Fibroblast of lung (primary cell): Measurements from ENCODE around the gene HDAC4. TPM values are rescaled to one million over a fixed set of nuclear protein-coding genes. Genes with fewer than 3 reads are reported as not detected.

Experiments used
- DNase-seq, 2 donors: peaks; one replicate each; pipeline versions ENCODE4 v3.0.0 to v3.0.0-alpha.2; 2010; ENCODE audit warnings: low read depth in 2 of 2
- H2AFZ ChIP-seq: 2 replicates; pipeline ENCODE4 v1.5.1; 2012; ENCODE audit warnings: low read length, control low read depth, inconsistent platforms
- H3K27ac ChIP-seq: 2 replicates; pipeline ENCODE4 v1.5.1; 2011; ENCODE audit warnings: low read length, control low read depth; ENCODE audit not compliant: insufficient read depth
- H3K27me3 ChIP-seq: 2 replicates; pipeline ENCODE4 v1.5.1; 2011; ENCODE audit warnings: mild to moderate bottlenecking, low read length; ENCODE audit not compliant: control insufficient read depth, insufficient read depth
- H3K36me3 ChIP-seq: 2 replicates; pipeline ENCODE4 v1.5.1; 2011; ENCODE audit warnings: low read length; ENCODE audit not compliant: control insufficient read depth, insufficient read depth
- H3K4me1 ChIP-seq: 2 replicates; pipeline ENCODE4 v1.5.1; 2011; ENCODE audit warnings: low read length; ENCODE audit not compliant: control insufficient read depth, insufficient read depth; ENCODE audit errors: extremely low read depth
- H3K4me2 ChIP-seq: 2 replicates; pipeline ENCODE4 v1.5.1; 2011; ENCODE audit warnings: low read length, control low read depth; ENCODE audit not compliant: insufficient read depth; ENCODE audit errors: extremely low read depth
- H3K4me3 ChIP-seq, 4 experiments: fragments of 200-600 bp in 1 of 4; sonication (generic) in 1 of 4; replicated peaks in 1 of 4; 2 replicates each; pipeline ENCODE4 v1.5.1; 2011 to 2016; ENCODE audit warnings: low read length in 4 of 4, low read depth in 3 of 4, mild to moderate bottlenecking in 3 of 4, control low read depth in 2 of 4, inconsistent platforms in 1 of 4, mixed read lengths in 1 of 4; ENCODE audit not compliant: insufficient read depth in 1 of 4; ENCODE audit errors: control extremely low read depth in 1 of 4
- H3K79me2 ChIP-seq: 2 replicates; pipeline ENCODE4 v1.5.1; 2012; ENCODE audit warnings: mild to moderate bottlenecking, low read length, inconsistent platforms; ENCODE audit not compliant: control insufficient read depth, insufficient read depth
- H3K9ac ChIP-seq: 2 replicates; pipeline ENCODE4 v1.5.1; 2011; ENCODE audit warnings: mild to moderate bottlenecking, low read length, control low read depth; ENCODE audit not compliant: insufficient read depth
- H3K9me3 ChIP-seq: 2 replicates; pipeline ENCODE4 v1.5.1; 2012; ENCODE audit warnings: low read depth, low read length; ENCODE audit not compliant: control insufficient read depth, insufficient read depth
- H4K20me1 ChIP-seq: 2 replicates; pipeline ENCODE4 v1.5.1; 2011; ENCODE audit warnings: low read length; ENCODE audit not compliant: control insufficient read depth, insufficient read depth; ENCODE audit errors: extremely low read depth
- EZH2 ChIP-seq: IDR thresholded peaks from 2 replicates; pipeline ENCODE4 v1.5.1; 2012; ENCODE audit warnings: low read length, control low read depth, mild to moderate bottlenecking; ENCODE audit errors: missing control alignments
- polyA plus RNA-seq, 2 donors: library from polyadenylated mRNA; depleted of rRNA in 1 of 2; stranded (reverse) in 1 of 2; unstranded in 1 of 2; fragments of >200 nt; gene quantifications; 2 replicates each; pipeline ENCODE4 v1.2.1, GENCODE V29; 2011 to 2012; ENCODE audit warnings: missing spikeins in 1 of 2
- total RNA-seq: library from RNA; depleted of rRNA; stranded (reverse); fragments of >200 nt; gene quantifications from 2 replicates; pipeline ENCODE4 v1.2.1, GENCODE V29; 2014
- TF ChIP-seq, protein P1 (sequence below), 2 donors: IDR thresholded peaks in 1 of 2; conservative IDR thresholded peaks in 1 of 2; 1 replicate in 1 of 2; 2 replicates in 1 of 2; pipeline ENCODE4 v1.5.1; 2011 to 2012; ENCODE audit warnings: low read length in 2 of 2, control low read depth in 1 of 2, inconsistent platforms in 1 of 2, low read depth in 1 of 2, mild to moderate bottlenecking in 1 of 2

The HDAC4 gene
- total and polyA plus RNA-seq, 2 donors (not counting 1 experiment from before 2014, with no cell fraction given) = 7.4 to 19.8 TPM

DNA sequence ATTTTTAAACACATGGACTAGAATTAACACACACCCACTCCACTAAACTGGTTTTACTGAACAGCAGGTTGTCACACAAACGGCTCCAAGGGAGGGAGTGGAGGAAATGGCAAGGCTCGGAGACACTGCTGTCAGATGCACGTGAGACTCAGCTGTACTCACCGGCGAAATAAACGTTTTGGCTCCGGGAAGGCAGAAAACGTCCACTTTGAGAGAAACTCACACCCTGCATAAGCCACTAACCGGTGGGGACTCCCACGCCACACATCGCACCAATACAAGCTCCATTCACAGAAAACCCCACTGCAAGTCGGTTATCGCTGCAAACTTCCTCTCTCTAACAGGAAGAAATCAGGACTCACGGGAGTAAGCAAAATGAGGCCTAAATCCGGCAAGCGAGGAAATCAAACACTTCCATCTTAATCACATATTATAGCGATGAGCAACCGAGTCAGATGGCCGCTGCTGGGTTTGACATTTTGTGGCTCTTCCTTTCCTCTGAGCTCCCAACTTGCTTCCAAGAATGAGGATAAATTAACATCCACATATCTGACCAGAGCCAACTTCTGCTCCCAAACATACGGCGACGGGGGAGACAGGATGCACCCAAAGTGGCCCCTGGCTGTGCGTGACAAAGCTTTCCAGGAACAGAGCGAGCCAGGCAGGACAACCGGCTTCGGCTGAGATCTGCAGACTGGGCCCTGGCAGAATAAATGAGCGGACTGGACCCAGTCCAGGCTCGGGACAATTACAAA lies 63.5 kb downstream of the HDAC4 start:
- Histone ChIP-seq H3K36me3 (no peaks in the 10 kb centered on the region), H3K79me2 (peaks cover 4% of the 10 kb centered on the region), H3K4me1 (peaks cover 6% of the 10 kb centered on the region), H3K27me3 (no peaks in the 10 kb centered on the region), H2AFZ (peak overlapping the region; percentile 27), H4K20me1 (no peaks in the 10 kb centered on the region), H3K9me3 (no peaks in the 10 kb centered on the region), H3K27ac (peak overlapping the region; percentile 46), H3K9ac (peak overlapping the region; percentile 26), H3K4me2 (peak overlapping the region; percentile 75), H3K4me3 (peak overlapping the region in 1 of 4 experiments; percentile 22)
- peak in 1 of 2 donors; percentile 44 for DNase-seq
- TF ChIP-seq, protein P1, sequence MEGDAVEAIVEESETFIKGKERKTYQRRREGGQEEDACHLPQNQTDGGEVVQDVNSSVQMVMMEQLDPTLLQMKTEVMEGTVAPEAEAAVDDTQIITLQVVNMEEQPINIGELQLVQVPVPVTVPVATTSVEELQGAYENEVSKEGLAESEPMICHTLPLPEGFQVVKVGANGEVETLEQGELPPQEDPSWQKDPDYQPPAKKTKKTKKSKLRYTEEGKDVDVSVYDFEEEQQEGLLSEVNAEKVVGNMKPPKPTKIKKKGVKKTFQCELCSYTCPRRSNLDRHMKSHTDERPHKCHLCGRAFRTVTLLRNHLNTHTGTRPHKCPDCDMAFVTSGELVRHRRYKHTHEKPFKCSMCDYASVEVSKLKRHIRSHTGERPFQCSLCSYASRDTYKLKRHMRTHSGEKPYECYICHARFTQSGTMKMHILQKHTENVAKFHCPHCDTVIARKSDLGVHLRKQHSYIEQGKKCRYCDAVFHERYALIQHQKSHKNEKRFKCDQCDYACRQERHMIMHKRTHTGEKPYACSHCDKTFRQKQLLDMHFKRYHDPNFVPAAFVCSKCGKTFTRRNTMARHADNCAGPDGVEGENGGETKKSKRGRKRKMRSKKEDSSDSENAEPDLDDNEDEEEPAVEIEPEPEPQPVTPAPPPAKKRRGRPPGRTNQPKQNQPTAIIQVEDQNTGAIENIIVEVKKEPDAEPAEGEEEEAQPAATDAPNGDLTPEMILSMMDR (conservative IDR thresholded peaks at IDR 0.05 in 1 of 2, IDR thresholded peaks at IDR 0.05 in 1 of 2; ENCODE audit: low read depth in 1 of 2, low read length in 2 of 2) = no peak
- no peak for TF ChIP-seq EZH2

DNA sequence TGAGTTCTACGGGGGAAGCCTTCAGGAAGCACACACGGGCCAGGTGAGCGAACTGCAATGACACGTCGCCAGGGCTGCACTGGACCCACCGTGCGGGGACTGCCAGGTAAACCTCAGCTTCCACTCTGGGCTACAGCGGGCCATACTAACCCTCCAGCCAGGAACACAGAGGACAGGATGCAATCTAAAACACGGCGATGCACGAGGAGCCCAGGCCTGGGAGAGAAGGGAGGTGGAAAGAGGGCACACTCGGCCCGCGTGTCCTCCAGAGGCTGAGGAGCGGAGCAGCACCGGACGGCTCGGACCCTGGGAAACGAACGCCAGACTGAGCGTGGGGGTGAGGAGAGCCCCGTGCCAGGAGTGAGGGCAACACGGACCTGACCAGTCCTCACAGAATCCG lies 69.3 kb downstream of the HDAC4 start:
- no peaks in the 10 kb centered on the region for H3K36me3 ChIP-seq

DNA sequence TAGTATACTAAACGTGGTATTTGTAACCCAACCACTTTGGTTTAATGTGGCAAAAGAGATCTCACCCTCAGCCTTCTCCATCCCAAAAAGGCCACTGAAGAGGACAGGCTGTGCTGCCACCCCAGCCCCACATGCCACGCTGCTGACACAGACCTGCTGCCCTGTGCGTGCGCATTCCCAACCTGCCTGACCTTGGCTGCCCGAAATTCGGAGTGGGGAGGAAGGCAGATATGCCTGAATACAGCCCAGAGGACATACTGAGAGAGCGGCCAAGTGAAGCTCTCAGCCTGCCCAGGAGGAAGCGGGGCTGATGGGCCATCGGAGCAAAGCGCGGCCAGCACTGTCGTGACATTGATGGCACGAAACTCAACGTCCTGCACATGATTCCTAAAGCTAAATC lies 70.0 kb downstream of the HDAC4 start:
- no peaks in the 10 kb centered on the region for H3K79me2 ChIP-seq
- no peaks in the 10 kb centered on the region for H3K36me3 ChIP-seq
- no peak overlapping the region for H2AFZ ChIP-seq
- H3K4me3 ChIP-seq = no peak overlapping the region
- H3K4me1 ChIP-seq = peaks cover 10% of the 10 kb centered on the region
- no peak overlapping the region for H3K9ac ChIP-seq
- H3K27ac ChIP-seq = no peak overlapping the region
- H3K9me3 ChIP-seq = no peaks in the 10 kb centered on the region
- H4K20me1 ChIP-seq = no peaks in the 10 kb centered on the region
- no peak for DNase-seq
- H3K27me3 ChIP-seq = no peaks in the 10 kb centered on the region
- TF ChIP-seq, protein P1 (conservative IDR thresholded peaks at IDR 0.05 in 1 of 2, IDR thresholded peaks at IDR 0.05 in 1 of 2; ENCODE audit: low read depth in 1 of 2, low read length in 2 of 2) = no peak
- no peak for TF ChIP-seq EZH2
- H3K4me2 ChIP-seq = no peak overlapping the region

More for the DNA sequence above, 69.3 kb downstream of the HDAC4 start:
- DNase-seq = no peak
- H3K79me2 ChIP-seq = no peaks in the 10 kb centered on the region
- H3K27me3 ChIP-seq = no peaks in the 10 kb centered on the region
- no peak overlapping the region for H3K4me2 ChIP-seq
- no peaks in the 10 kb centered on the region for H3K9me3 ChIP-seq
- H3K4me3 ChIP-seq = no peak overlapping the region
- no peak for TF ChIP-seq EZH2
- TF ChIP-seq, protein P1 (conservative IDR thresholded peaks at IDR 0.05 in 1 of 2, IDR thresholded peaks at IDR 0.05 in 1 of 2; ENCODE audit: low read depth in 1 of 2, low read length in 2 of 2) = no peak
- no peak overlapping the region for H3K27ac ChIP-seq
- no peaks in the 10 kb centered on the region for H4K20me1 ChIP-seq
- H3K9ac ChIP-seq = no peak overlapping the region
- H2AFZ ChIP-seq = no peak overlapping the region
- peaks cover 10% of the 10 kb centered on the region for H3K4me1 ChIP-seq
